Type B pancreatic cell (in vitro differentiated cells): ENCODE data around the gene CKM. TPM values are rescaled to one million over a fixed set of nuclear protein-coding genes. Genes with fewer than 3 reads are reported as not detected.

Experiments
- DNase-seq: peaks from one replicate; pipeline ENCODE4 v3.0.0; 2021; ENCODE audit warnings: mixed read lengths; ENCODE audit not compliant: unreplicated experiment; ENCODE audit errors: extremely low spot score
- H3K27ac Mint-ChIP-seq: 2 replicates; pipeline ENCODE4 v1.8.0; 2021; ENCODE audit warnings: mild to moderate bottlenecking, mixed read lengths
- H3K27me3 Mint-ChIP-seq: 2 replicates; pipeline ENCODE4 v1.8.0; 2021; ENCODE audit warnings: mixed read lengths
- H3K36me3 Mint-ChIP-seq: 2 replicates; pipeline ENCODE4 v1.8.0; 2021; ENCODE audit warnings: mixed read lengths
- H3K4me1 Mint-ChIP-seq: one replicate; pipeline ENCODE4 v1.8.0; 2021; ENCODE audit warnings: mixed read lengths; ENCODE audit not compliant: unreplicated experiment
- H3K4me3 Mint-ChIP-seq: 2 replicates; pipeline ENCODE4 v1.8.0; 2021; ENCODE audit warnings: mild to moderate bottlenecking, mixed read lengths
- H3K9me3 Mint-ChIP-seq: 2 replicates; pipeline ENCODE4 v1.8.0; 2021; ENCODE audit warnings: mixed read lengths
- CTCF ChIP-seq: fragments of 200-600 bp; sonication (generic); conservative IDR thresholded peaks from 2 replicates; pipeline ENCODE4 v1.5.0; 2021; ENCODE audit warnings: antibody characterized with exemption, mild to moderate bottlenecking
- long read RNA-seq: library from polyadenylated mRNA; unstranded; transcript quantifications from one replicate; pipeline ENCODE4 v2.0.0, GENCODE V29; 2020
- total RNA-seq: library from RNA; stranded (reverse); gene quantifications from 2 replicates; pipeline ENCODE4 v1.2.1, GENCODE V29; 2021; ENCODE audit warnings: low replicate concordance

Gene CKM
- total RNA-seq: 0.24 and 1.4 TPM in 2 replicates
- long read RNA-seq, transcript CKM-201 (8 exons, 1,657 nt): major isoform, 7 of 7 reads
- long read RNA-seq, partial matches to known transcripts: 0 of 7 reads
- long read RNA-seq, other reads (novel, unspliced or antisense): 0 of 7 reads

- peaks cover 16% of the 10 kb centered on the region for H3K4me1 Mint-ChIP-seq
- TF ChIP-seq CTCF: no peak
- H3K9me3 Mint-ChIP-seq: no peaks in the 10 kb centered on the region
- peaks cover 16% of the 10 kb centered on the region for H3K27me3 Mint-ChIP-seq
- no peaks in the 10 kb centered on the region for H3K36me3 Mint-ChIP-seq
- no peak for DNase-seq
- H3K4me3 Mint-ChIP-seq: peak within 1 kb of the TSS; percentile 47
- peak within 1 kb of the TSS; percentile 25 for H3K27ac Mint-ChIP-seq
These were observed at the start of gene CKM for GRCh38 chr19:45322744-45323281. Gene CKM (minus strand): TSS chr19:45322875. CDS start chr19:45319713, 3,162 bp downstream.

DNA sequence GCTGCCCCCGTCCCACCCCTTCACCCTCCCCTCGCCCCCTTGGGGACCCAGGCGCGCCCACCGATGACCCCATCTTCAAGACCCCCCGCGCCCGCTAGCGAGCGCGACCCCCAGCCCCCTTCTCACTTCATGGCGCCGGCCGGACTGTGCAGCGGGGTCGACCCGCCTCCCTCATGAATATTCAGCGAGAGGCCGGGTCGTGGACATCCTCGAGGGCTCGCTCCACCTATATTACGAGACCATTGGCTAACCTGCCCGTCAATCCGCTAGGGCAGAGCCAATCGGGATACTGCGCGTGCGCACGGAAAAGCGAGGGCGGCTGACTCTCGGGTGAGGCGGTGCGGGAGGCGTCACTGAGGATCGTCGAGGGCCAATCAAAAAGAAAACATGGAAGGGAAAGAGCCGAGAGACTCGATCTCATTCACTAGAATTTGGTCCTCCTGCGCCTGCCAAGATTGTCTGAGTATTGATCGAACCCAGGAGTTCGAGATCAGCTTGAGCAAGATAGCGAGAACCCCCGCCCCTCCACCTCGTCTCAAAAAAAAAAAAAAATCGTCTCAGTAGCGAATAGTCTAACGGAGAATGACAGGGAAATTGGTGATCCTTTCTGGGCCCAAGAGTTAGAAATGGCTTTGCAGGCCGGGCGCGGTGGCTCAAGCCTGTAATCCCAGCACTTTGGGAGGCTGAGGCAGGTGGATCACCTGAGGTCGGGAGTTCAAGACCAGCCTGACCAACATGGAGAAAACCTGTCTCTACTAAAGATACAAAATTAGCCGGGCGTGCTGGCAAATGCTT lies 47.9 kb upstream of the CKM start, which contains the start of gene ERCC2:
Gene ERCC2, minus strand, starts transcription at position 164 of the 795 bp plus-strand sequence. Its CDS starts 33 bp downstream, at position 131.
- H3K4me1 Mint-ChIP-seq: peaks cover 8% of the 10 kb centered on the region

DNA sequence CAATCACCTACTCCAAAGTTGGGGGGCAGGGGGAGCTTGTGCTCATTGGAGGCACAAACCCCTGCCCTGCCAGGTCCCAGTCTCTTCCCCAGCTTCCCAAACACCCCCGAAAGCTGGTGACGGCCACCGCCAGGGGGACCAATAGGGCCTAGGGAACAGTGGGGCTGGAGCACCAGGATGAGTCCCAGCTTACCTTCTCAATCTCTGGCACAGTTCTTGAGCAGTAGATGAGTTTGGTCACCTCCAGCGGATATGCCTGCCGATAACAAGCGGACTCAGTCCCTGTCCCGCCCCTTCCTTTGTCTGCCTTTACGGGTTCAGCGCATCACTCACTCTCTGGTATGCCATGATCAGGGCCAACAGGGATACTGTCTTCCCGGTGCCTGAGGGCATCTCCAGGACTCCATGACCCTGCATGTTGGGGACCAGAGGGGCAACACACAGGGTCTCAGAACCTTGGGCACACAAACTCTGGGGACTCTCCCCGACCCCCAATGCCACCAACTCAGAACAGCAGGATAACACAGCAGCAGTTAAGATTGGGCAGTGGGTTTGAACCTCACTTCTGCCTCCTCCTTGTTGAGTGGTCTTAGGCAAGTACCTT lies 46.2 kb upstream of the CKM start:
- Mint-ChIP-seq H3K9me3 (no peaks in the 10 kb centered on the region), H3K4me1 (peaks cover 8% of the 10 kb centered on the region), H3K36me3 (no peaks in the 10 kb centered on the region), H3K27me3 (no peaks in the 10 kb centered on the region), H3K27ac (no peak overlapping the region), H3K4me3 (peak overlapping the region; percentile 78)
- no peak for TF ChIP-seq CTCF
- no peak for DNase-seq

More for the DNA sequence above, 47.9 kb upstream of the CKM start, which contains the start of gene ERCC2:
- H3K27ac Mint-ChIP-seq: peak within 1 kb of the TSS; percentile 95
- peak; percentile 100 for DNase-seq
- H3K9me3 Mint-ChIP-seq: no peaks in the 10 kb centered on the region
- H3K36me3 Mint-ChIP-seq: no peaks in the 10 kb centered on the region
- no peak for TF ChIP-seq CTCF
- H3K4me3 Mint-ChIP-seq: peak within 1 kb of the TSS; percentile 97
- no peaks in the 10 kb centered on the region for H3K27me3 Mint-ChIP-seq

DNA sequence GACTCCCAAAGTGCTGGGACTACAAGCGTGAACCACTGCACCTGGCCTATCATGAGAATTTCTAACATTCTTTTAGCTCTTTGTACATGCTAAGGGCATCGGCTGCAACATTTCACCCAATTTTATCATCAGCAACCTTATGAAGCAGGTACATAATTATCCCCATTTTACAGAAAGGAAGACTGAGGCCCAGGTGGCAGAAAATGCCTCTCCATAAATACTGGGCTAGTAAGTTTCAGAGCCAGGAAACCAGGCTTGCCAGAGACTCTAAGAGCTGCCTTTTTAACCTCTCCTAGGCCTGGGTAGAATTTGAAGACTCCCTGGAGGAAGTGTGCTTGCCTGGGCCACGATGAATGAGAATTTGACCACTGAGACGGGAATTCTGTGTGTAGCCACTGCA lies 45.5 kb upstream of the CKM start:
- Mint-ChIP-seq H3K4me1 (peaks cover 8% of the 10 kb centered on the region), H3K36me3 (no peaks in the 10 kb centered on the region), H3K4me3 (peak overlapping the region; percentile 36), H3K27me3 (no peaks in the 10 kb centered on the region), H3K9me3 (no peaks in the 10 kb centered on the region), H3K27ac (no peak overlapping the region)
- TF ChIP-seq CTCF: no peak
- DNase-seq: no peak

DNA sequence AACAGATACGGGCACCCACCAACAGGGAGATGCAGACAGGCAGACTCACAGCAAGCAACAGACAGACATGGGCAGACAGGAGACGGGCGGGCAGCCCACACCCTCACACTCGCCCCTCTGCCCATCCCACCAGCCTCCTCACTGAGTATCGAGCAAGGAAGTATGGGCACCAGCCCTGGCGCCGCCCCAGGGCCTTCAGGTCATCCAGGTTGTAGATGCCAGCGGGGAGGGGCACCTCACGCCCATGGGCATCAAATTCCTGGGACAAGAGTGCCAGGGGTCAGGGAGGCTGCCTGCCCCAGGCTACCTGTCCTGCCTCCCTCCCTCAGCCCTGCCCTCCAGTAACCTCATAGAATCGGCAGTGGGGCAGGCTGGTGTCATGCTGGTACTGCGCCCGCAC lies 42.0 kb upstream of the CKM start:
- TF ChIP-seq CTCF: no peak
- peaks cover 3% of the 10 kb centered on the region for H3K4me1 Mint-ChIP-seq
- no peak for DNase-seq
- no peak overlapping the region for H3K4me3 Mint-ChIP-seq
- H3K27me3 Mint-ChIP-seq: no peaks in the 10 kb centered on the region
- no peak overlapping the region for H3K27ac Mint-ChIP-seq
- H3K9me3 Mint-ChIP-seq: no peaks in the 10 kb centered on the region
- peaks cover 3% of the 10 kb centered on the region for H3K36me3 Mint-ChIP-seq
